ENCODE results near the gene RCL1. TPM values are rescaled to one million over a fixed set of nuclear protein-coding genes. Genes with fewer than 3 reads are reported as not detected.

Gene RCL1
- polyA plus RNA-seq, 3 donors = 2.2 to 3.0 (median 3.0) TPM

- Mint-ChIP-seq H3K4me1 (peaks cover 52% of the 10 kb centered on the region), H3K4me3 (peak overlapping the region; percentile 59 to 77), H3K27ac (peak overlapping the region in 6 of 7 donors; percentile 71 to 93 (median 84)), H3K27me3 (ENCODE audit: low read depth in 3 of 3) (peaks cover 17 to 31% (median 19%) of the 10 kb centered on the region in 3 donors), H3K36me3 (peaks cover 0 to 3% of the 10 kb centered on the region in 2 donors), H3K9me3 (peaks cover 0 to 4% (median 0%) of the 10 kb centered on the region in 7 donors)
- H2AFZ ChIP-seq (ENCODE audit: insufficient read depth, low read depth, low read length, poor library complexity, severe bottlenecking) = no peak overlapping the region
- H3K9me3 ChIP-seq (replicated peaks in 1 of 2; ENCODE audit: control insufficient read depth in 1 of 2, insufficient read depth in 1 of 2, low read length in 2 of 2) = no peaks in the 10 kb centered on the region
- intact Hi-C loops (cut with micrococcal nuclease) = loop anchor here (2.0 to 5.0 kb wide), 2 partner anchors 37 to 227 kb away; no protein-coding TSS in a partner anchor
- DNase-seq = peak; percentile 72 to 80 (median 76)
- peaks cover 50 to 53% of the 10 kb centered on the region in 2 donors for H3K4me1 ChIP-seq (ENCODE audit: control insufficient read depth in 1 of 2, insufficient read depth in 2 of 2, low read length in 2 of 2)
- peak overlapping the region; percentile 81 for H3K4me2 ChIP-seq (replicated peaks; ENCODE audit: extremely low read depth, low read length, poor library complexity, severe bottlenecking)
- peaks cover 0 to 6% of the 10 kb centered on the region in 2 donors for H3K27me3 ChIP-seq (ENCODE audit: control insufficient read depth in 2 of 2, insufficient read depth in 2 of 2, low read length in 2 of 2)
- peak overlapping the region in 2 of 3 experiments; percentile 8 to 64 for H3K4me3 ChIP-seq (replicated peaks in 1 of 3; ENCODE audit: low read depth in 2 of 3, low read length in 3 of 3)
- no peaks in the 10 kb centered on the region for H3K79me2 ChIP-seq (ENCODE audit: insufficient read depth, low read length)
- H4K20me1 ChIP-seq (ENCODE audit: insufficient read depth, low read length) = peaks cover 12% of the 10 kb centered on the region
- TF ChIP-seq CTCF (IDR thresholded peaks at IDR 0.05) = no peak
- H3K27ac ChIP-seq (ENCODE audit: low read depth in 1 of 2, low read length in 2 of 2) = no peak overlapping the region
- H3K36me3 ChIP-seq (replicated peaks in 1 of 2; ENCODE audit: control insufficient read depth in 1 of 2, insufficient read depth in 2 of 2, low read length in 2 of 2) = no peaks in the 10 kb centered on the region
- H3K9ac ChIP-seq (ENCODE audit: insufficient read depth, low read length, poor library complexity, severe bottlenecking) = no peak overlapping the region
- WGBS (ENCODE audit: insufficient coverage) = no CpG with 5 or more reads among the region's 3 CpGs
These were observed 32.6 kb upstream of the RCL1 start for GRCh38 chr9:4760122-4760521.

GRCh38 chr9:4762108-4762885, 30.4 kb upstream of the RCL1 start:
- Histone ChIP-seq H3K9me3 (replicated peaks in 1 of 2; ENCODE audit: control insufficient read depth in 1 of 2, insufficient read depth in 1 of 2, low read length in 2 of 2) (no peaks in the 10 kb centered on the region), H3K4me2 (replicated peaks; ENCODE audit: extremely low read depth, low read length, poor library complexity, severe bottlenecking) (peak overlapping the region; percentile 83), H3K4me1 (ENCODE audit: control insufficient read depth in 1 of 2, insufficient read depth in 2 of 2, low read length in 2 of 2) (peaks cover 50 to 51% of the 10 kb centered on the region in 2 donors), H3K27me3 (ENCODE audit: control insufficient read depth in 2 of 2, insufficient read depth in 2 of 2, low read length in 2 of 2) (peaks cover 0 to 6% of the 10 kb centered on the region in 2 donors), H3K79me2 (ENCODE audit: insufficient read depth, low read length) (no peaks in the 10 kb centered on the region), H3K9ac (ENCODE audit: insufficient read depth, low read length, poor library complexity, severe bottlenecking) (no peak overlapping the region), H2AFZ (ENCODE audit: insufficient read depth, low read depth, low read length, poor library complexity, severe bottlenecking) (no peak overlapping the region), H3K4me3 (replicated peaks in 1 of 3; ENCODE audit: low read depth in 2 of 3, low read length in 3 of 3) (peak overlapping the region; percentile 25 to 74 (median 41)), H3K27ac (ENCODE audit: low read depth in 1 of 2, low read length in 2 of 2) (peak overlapping the region; percentile 52 to 64), H4K20me1 (ENCODE audit: insufficient read depth, low read length) (peaks cover 12% of the 10 kb centered on the region), H3K36me3 (replicated peaks in 1 of 2; ENCODE audit: control insufficient read depth in 1 of 2, insufficient read depth in 2 of 2, low read length in 2 of 2) (no peaks in the 10 kb centered on the region)
- Mint-ChIP-seq H3K4me3 (peak overlapping the region; percentile 73 to 88), H3K27me3 (ENCODE audit: low read depth in 3 of 3) (peaks cover 15 to 28% (median 16%) of the 10 kb centered on the region in 3 donors), H3K36me3 (peaks cover 0 to 3% of the 10 kb centered on the region in 2 donors), H3K27ac (peak overlapping the region; percentile 87 to 97 (median 96)), H3K4me1 (peaks cover 51% of the 10 kb centered on the region), H3K9me3 (peaks cover 0 to 4% (median 0%) of the 10 kb centered on the region in 7 donors)
- 23% methylated on average over 10 of the region's 22 CpGs for WGBS (ENCODE audit: insufficient coverage)
- peak; percentile 80 for TF ChIP-seq CTCF (IDR thresholded peaks at IDR 0.05)
- intact Hi-C loops (cut with micrococcal nuclease) = loop anchor here (2.0 to 5.0 kb wide), 2 partner anchors 31 to 35 kb away; partner anchors contain the start of gene RCL1 (in 1 of the 2)
- peak; percentile 27 to 61 (median 61) for DNase-seq
